ENCODE measurements around the gene BMF.

Gene BMF

DNA sequence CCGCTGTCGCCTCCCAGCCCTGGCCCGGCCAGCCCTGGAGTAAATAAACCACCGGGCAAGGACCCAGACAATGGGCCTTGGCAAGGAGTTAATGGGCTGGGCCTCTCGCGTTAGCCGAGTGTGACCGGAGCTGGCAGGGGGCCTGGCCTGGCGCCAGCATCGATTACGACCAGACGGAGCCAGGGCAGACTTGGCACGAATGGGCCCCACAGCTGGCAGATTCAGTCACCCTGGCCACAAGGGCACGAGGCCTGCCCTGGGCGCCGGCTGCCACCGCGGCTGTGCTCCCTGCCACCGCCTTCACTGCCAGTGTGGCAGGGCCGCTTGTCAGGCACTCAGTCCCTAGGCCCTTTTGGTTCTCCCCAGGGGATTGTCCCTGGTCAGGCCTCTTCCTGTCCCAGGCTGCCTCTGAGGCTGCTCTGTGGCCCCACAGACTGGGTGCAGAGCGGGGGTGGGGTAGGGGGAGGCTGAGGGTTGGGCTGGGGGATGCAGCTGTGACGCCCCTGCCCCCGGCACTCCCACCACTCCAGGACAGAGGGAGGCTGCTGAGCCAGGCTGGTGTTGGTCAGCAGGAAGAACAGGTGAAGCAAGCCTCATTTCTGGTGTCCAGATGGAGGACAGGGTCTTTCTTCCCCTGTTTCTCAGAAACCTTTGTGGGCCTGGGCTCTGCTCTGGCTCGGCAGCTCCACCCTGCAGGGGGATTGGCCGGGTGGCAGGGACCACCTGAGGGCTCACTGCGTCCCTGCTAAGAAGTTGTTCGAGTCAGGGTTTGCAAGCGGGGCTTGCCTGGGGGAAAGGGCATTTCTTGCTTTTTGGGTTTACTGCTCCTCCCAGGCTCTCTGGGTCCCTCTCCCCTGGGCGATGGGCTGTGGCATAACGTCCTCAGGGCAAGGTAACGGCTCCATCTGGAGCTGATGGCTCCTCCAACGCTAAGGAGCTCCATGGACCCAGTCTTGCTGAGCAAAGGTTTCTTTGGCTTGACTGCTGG, 39.2 kb downstream of the BMF start:
- peak; percentile 51 to 98 (median 94) for DNase-seq

DNA sequence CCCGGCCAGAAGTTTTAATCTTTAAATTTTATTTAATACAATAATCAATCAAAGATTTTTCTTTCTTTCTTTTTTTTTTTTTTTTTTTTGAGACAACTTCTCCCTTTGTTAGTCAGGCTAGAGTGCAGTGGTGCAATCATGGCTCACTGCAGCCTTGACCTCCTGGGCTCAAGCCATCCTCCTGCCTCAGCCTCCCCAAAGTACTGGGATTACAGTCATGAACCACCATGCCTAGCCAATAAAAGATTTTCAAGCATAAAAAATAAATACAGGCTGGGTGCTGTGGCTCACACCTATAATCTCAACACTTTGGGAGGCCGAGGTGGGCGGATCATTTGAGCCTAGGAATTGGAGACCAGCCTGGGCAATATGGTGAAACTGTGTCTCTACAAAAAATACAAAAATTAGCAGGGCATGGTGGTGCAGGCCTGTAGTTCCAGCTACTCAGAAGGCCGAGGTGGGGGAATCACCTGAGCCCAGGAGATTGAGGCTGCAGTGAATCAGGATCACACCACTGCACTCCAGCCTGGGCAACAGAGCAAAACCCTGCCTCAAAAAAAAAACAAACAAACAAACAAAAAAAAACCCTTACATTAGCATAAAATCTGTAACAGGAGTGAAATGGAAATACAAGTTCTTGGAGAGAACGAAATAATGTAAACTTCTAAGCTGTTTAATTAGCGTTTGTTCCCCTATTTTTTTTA, 40.6 kb downstream of the BMF start:
- no peak for DNase-seq

DNA sequence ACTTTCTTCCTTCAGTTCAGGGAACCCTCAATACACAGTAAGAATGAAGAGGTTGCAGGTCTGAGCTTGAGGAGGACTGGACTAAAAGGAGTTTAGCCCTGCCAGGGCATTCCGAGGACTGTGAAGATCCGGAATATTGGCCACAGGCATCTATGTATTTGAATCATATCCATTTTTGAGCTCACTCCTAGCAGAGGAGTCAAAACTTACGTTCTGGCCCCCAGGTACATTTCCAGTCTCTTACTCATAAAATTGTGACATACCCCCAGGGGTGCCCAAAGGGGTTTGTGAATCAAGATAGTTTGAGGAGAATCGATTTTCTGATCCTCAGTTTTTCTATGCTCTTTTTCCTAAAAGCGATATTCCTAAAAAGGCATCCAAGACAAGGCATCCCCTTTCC, 42.1 kb downstream of the BMF start:
- no peak for DNase-seq

DNA sequence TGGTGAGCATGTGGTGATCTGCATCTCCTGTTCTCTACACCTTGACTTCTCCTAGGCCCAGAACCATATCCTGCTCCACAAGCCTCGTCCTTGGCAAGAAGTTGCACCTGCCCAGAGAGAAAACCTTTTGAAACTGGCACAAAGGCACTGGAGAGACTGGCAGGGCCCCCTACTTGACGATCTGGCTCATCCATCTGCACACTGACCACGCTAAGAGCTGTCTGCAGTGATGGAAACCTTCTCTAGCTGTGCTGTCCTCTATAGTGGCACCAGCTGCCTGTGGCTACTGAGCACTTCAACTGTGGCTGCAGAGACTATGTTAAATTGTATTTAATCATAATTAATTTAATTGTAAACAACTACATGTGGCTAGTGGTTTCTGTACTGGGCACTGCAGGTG, 43.5 kb downstream of the BMF start:
- DNase-seq, result no peak

DNA sequence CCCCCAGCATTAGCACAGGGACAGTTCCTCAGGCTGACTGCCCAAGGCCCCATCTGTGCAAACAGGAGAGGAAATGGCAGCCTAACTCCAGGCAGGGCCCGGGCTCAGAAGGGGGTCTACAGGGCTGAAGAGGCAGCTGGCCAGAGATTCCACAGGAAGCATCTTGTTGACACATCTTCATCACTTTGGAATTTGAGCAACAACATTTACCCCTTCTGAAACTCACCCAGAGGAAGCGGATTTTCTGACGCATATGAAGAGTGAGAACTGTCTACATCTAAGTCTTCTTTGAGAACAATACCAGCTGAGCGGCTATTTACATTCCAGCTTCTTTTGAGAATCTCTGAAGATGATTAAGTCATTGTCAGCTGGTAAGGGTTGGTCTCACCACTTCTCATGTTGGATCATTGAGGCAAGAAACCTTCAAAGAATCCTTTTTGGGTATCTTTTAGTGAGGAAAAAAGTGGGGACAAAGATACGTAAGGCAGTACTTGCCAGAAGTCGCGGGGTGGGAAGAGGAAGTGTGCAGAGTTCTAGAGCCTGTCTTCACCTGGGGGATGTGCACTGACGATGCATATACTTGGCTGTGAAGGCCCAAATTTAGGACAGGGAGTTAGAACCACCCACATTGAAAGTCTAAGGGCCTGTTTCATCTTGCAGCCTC, 44.3 kb downstream of the BMF start:
- no peak for DNase-seq

DNA sequence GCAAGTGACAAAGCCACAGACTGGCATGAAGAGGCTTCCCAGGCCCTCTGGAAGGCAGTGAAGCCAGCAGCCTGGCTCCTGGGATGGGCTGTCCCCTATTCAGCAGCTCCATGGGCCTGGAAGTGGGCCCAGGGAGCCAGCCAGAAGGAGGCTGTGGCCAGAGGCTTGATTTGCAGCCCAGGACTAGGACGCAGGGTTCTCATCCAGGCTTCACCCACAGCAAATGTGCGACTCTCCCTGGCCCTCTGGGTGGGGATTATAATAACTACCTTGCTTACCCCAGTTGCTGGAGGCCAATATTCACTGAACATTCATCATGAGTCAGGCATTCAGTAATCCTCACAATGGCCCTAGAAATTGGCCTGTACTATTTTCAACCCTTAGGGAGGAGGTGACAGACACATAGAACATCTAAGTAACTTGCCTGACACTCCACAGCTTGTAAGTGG, 45.1 kb downstream of the BMF start:
- DNase-seq, result peak in 34 of 56 donors; percentile 6 to 68 (median 24)

DNA sequence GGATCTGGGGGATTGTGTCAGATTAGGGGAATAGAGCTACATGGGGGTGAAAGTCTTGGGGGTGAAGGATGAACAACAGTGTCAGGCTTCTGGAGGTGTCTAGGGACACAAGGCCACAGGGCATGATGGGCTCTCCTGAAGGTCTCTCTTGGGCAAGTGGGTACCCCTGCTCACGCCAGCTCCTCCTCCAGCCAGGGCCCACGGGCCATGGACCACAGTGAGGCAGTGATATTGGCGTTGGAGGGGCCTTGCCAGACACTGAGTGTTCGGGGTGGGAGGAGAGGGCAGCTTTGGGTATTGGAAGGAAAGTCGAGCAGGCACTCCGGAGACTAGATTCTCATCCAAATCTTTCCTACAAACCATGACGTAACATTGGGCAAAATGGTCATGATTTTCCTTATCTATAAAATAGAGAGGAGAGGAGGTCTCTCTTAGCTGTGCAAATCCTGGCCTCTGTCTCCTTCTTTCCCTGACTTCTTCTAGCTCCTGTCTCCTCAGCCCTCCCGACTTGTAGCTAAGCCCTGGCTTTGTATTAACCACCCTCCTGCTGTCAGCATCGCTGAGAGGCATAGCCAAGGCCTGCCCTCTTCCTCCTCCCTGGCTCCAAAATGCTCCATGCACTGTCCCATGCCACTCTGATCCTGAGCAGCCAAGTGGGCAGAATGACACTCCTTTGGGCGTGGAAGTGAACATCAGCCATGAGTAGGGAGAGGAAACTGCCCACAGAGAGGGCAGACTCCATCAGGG, 45.7 kb downstream of the BMF start:
- no peak for DNase-seq

DNA sequence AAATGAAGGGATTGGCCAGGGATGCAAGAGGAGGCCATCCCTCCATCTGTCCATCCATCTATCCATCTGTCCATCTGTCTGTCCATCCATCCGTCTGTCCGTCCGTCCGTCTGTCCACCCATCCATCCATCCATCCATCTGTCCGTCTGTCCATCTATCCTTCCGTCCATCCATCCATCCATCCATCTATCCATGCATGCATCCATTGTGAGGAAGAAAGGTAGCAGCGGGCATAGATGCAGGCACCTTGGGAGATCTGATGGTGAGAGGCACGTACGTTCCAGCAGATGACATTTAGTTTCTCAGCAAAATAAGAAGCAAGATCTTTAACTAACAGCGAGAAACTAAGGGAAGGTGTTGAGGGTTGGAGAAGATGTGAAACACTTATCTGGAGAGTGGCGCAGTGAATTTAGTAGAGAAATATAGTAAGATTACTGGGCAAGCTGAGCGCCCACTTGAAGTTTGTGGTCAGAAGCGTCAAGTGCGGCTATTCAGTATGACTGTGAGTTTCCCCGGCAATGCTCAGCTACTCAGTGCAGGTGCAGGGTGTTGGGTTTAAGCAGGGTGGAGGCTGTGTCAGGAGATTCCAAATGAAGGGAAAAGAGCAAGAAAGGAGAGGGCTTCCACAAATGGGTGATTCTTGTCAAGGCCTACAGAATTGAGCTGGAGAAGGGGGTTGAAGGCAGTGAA, 47.3 kb downstream of the BMF start:
- no peak for DNase-seq

DNA sequence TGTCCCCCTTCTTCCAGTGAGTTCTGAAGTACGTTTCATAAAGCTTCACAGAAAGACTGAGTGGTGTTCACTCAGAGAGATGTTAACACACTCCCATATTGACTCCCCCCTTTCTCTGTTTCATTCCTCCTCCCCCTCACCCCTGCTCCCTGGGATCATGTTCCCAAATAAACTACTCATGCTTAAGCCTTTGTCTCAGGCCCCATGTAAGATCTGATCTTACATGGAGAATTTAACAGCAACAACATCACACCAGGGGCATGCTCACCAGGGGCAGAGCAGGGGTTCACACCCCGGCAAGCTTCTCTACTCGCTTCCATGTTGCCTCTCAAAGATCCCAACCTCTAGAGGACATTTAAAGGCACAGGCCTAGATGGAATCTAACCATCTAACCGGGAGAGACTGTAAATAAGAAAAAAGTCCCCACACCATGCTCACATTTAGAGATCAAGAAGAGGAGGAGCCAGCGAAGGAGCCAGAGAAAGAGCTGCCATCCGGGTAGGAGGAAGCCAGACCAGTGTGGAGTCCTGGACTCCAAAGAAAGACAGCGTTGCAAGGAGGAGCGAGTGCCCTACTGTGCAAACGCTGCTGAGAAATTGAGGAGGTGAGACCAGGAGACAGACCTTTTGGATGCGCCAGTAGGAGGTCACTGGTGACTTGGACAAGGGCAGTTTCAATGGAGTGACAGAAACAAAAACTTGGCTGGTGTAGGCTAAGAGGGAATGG, 48.3 kb downstream of the BMF start:
- no peak for DNase-seq

DNA sequence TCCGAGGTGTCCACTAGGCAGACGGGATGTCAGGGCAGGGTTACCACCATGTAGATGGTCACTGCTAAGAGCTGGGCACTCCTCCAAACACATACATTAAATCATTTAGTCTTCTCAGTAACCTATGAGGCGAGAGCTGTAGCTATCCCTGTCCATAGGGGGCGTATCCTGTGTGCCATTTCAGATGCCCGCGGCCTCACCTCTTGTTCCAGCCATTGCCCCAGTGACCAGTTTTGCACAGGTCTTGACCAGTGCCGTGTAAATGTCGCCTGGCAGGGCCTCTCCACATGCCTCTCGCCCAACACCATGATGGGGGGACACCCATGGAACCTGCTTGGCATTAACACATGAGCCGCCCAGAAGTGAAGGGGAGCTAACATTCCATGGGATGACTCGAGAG, 48.9 kb downstream of the BMF start:
- no peak for DNase-seq

DNA sequence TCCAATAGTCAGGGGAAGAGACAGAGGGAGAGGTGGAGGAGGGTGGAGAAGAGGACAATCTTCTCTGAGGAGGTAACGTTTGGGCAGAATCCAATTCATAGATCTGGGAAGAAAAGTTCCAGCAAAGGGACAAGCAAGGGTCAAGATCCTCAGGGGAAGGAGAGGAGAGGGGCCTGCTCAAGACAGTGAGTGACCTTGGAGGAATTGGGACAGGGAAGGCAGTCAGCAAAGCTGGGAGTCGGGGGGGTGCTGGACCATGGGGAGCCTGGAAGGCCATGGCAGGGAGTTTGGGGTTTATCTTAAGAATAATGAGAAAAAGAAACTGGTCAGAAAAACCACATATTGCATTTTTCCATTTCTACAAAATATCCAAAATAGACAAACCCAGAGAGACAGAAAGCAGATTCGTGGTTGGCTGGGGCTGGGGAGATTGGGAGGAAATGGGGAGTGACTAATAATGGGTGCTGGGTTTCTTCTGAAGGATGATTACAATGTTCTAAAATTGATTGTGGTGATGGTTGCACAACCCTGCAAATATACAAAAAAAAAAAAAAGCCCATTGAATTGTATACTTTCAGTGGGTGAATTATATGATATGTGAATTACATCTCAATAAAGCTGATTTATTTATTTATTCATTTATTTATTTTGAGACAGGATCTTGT, 50.1 kb downstream of the BMF start:
- DNase-seq, result no peak

DNA sequence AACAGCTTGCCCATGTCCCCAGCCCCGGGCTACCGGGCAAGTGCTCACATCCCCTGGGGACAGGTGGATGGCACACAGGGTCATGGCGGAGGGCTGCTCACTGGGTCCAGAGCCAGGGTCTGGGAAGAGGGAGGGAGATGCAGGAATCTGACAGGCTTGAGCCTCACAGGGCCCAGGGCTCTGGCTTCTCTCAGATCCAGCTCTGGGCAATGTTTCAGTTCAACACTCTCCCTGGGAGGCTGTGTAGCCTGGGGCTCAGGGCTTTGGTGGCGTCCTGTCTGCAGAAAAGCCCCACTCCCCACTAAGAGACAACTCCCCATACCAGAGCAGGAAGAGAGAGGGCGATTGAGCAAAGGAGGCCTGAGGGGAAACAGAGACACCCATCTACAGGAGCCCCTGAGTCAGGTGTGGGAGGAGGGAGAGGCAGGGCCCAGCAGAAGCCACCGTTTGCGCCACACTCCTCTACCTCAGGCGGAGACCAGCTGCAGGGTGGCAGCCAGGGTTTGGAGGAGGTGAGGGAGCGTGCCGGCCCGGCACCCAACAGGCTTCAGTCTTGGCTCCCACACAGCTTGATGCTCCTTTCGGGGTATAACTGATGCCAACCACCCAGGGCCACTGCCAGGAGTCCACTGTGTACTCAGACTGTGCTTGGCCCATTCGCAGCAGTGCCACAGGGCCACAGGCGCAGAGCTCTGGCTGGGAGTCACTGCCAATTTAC, 52.9 kb downstream of the BMF start:
- peak in 2 of 56 donors; percentile 13 to 15 for DNase-seq

DNA sequence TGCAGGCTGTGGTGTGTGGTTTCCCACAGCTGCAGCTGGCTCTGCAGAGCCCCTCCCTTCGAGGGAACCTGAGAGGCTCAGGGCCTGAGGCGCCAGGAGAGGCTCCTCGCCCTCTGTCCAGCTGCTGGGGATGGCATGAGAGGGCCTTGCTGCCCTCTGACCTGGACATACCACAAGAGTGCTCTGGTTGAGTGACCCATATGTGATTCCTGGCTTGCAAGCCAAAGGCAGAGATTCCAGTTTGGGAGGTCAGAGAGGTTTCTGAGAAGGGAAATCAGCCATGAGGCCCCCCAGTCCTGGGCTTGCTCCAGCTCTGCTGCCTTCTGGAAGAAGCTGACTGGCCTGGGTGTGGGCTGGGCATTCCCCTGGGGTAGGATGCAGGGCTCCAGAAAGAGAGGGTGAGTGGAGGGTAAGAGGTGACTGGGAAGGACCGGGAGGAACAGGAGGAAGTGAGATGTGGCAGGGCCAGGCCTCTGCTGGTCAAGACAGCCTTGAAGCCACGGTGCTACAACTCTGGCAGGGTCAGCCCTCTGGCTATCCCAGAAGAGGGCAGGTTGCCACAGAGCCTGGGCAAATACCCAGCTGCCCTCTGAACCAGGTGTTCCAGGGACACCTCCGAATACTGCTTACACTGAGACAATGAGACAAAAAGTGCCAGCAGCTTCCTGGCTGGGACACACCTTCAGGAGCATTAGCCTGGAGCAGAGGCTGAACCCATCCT, 53.7 kb downstream of the BMF start:
- DNase-seq, result no peak

DNA sequence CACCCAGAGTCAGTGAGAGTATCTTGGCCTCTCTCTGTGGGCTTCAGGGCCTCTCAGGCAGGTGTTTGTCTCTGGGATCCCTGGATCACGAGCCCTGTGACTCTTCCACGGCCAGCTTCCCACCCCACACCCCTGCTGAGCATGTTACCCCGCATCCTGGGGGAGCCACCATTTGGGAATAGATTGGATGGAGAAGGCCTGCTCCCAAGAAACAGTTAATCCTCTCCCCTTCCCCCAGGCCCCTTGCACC, 54.1 kb downstream of the BMF start:
- DNase-seq, result no peak

DNA sequence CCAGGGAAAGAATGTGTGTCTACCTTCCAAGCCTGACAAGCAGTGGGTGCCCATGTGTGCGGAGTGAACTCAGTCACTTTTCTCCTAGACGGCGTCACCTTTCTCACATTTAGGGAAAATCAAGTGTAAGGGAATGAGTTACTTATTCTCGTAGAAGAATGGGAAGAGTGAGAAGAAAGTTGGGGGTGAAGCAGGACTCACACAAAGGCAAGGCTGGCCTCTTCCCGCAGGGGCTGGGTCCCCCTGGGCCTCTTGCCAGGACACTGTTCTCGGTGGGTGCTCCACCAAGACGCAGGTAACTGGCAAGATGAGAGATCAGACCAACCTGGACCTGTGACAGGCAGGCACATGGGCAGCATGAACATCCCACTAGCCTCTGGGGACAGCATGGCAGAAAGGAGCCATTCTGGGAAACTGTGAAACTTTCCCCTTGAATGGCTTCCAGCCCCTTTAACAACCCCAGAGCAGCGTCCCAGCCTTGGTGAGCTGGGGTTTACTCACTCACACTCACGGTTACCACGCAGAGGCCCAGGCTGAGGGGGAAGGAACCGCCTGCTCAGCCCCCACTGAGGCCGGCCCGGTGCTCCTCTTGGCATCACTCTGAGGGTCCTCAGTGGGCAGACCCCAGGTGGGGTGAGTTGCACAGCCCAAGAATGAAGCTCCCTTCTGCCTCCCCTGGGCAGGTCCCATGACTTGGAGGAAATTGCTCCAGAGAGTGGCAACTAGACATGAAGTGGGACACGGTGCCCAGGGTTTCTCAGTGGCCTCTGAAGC, 54.7 kb downstream of the BMF start:
- no peak for DNase-seq

DNA sequence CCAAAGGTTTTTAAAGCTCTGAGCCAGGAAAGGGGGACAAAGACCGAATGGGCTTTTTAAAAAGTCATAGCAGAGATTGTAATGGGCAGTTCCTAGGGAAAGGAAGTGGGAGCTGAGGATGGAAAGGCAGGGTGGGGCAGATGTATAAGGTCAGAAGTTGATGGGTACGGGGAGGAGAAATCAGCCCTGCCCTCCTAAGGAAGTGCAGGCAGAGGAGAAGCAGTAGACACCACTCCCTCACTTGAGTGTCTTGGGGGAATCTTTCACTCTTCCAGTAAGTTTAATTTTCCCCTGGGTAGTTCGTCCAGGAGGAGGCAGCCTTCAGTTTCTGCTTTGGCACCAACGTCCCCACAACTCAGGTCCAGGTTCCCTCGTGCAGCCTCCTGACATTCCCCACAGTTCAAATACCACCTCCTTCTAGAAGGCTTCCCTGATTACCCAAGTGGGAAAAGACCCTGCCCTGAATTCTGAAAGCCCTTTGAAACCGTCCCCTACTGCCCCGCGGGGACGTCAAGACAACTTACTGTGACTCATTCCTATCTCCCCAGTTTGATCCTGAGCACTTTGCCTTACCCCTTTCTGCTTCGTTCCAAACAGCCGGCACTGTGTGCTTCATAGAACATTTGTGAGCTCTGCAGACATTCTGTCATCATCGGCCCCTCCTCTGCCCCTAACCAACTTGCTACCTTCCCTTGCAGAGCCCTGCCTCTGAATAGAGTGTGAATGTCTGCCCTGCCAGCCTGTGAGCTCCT, 55.4 kb downstream of the BMF start:
- DNase-seq, result no peak

DNA sequence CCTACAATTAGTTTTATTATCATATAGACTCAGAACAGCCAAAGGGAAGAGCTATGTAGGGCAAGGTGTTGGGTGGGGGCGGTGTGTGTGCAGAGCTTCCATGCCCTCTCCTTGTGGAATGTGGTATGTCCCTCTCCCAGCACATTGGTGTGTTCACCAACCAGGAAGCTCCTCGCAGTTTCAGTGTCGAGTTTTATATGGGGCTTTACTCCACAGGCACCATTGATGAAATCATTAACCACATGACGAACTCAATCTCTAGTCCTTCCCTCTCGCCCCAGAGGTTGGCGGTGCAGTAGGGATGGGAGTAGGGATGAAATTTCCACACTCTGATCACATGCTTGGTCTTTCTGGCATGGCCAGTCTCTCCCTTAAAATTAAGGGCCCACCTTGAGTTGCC, 56.1 kb downstream of the BMF start:
- DNase-seq, result no peak
